ENCODE data around the gene LRP8. TPM values are rescaled to one million over a fixed set of nuclear protein-coding genes. Genes with fewer than 3 reads are reported as not detected.

The LRP8 gene
- total and polyA plus RNA-seq, 5 donors from 2014 or later = 1.0 to 23.7 (median 2.5) TPM

DNA sequence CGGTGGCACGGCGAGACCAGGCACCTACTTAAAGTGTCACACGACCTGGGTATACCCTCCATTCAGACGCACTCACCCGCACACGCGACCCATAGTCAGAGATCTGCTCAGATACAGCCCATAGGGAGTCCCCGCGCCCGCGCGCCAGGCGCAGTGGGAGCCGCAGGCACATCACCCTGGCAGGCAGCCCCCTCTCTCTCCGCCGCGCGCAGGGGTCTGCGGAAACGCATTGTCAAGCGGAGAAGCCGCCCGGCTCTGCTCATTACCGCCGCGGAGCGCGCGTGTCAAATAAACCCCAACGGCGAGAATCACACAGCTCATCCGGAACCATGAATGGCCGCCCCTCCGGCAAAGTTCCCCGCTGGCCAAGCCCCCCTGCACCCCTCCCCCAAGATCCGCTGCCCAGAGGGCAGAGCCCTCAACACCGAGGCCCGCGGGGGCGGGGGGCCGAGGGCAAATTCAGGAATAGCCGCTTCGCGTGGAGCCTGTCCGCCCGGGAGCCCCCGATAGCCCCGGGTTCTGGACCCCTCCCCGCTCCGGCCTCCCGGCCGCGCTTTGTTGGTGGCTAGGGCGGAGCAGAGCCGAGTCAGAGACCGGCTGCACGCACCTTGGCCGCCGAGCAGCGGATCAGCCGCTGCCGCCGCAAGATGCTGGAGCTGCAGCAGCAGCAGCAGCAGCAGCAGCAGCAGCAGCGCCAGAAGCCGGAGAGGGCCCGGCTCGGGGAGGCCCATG lies 522 bp downstream of the LRP8 start:
- ATAC-seq (ENCODE audit: low read depth in 2 of 2) = no peak
- H3K27ac ChIP-seq (ENCODE audit: insufficient read depth, low read length, poor library complexity, severe bottlenecking) = peak overlapping the region; percentile 60
- H3K9me3 Mint-ChIP-seq = no peaks in the 10 kb centered on the region
- peak; percentile 35 to 71 (median 57) for DNase-seq
- H3K27me3 Mint-ChIP-seq = no peaks in the 10 kb centered on the region
- peak overlapping the region; percentile 43 to 89 (median 87) for H3K27ac Mint-ChIP-seq
- H3K36me3 Mint-ChIP-seq = peaks cover 5% of the 10 kb centered on the region
- H3K4me3 Mint-ChIP-seq = peak overlapping the region; percentile 90 to 98 (median 94)
- peaks cover under 1% of the 10 kb centered on the region for H3K36me3 ChIP-seq (ENCODE audit: control insufficient read depth, insufficient read depth, low read length)
- peaks cover 26% of the 10 kb centered on the region for H3K4me1 ChIP-seq (ENCODE audit: control insufficient read depth, insufficient read depth, low read length, poor library complexity, severe bottlenecking)
- no peaks in the 10 kb centered on the region for H3K27me3 ChIP-seq (ENCODE audit: control insufficient read depth, insufficient read depth, low read length)
- peaks cover 12 to 31% (median 20%) of the 10 kb centered on the region in 4 donors for H3K4me1 Mint-ChIP-seq
- H3K9me3 ChIP-seq (ENCODE audit: control insufficient read depth in 2 of 2, low read length in 2 of 2) = no peaks in the 10 kb centered on the region
- peak overlapping the region; percentile 65 for H3K4me3 ChIP-seq (ENCODE audit: low read depth, low read length)

DNA sequence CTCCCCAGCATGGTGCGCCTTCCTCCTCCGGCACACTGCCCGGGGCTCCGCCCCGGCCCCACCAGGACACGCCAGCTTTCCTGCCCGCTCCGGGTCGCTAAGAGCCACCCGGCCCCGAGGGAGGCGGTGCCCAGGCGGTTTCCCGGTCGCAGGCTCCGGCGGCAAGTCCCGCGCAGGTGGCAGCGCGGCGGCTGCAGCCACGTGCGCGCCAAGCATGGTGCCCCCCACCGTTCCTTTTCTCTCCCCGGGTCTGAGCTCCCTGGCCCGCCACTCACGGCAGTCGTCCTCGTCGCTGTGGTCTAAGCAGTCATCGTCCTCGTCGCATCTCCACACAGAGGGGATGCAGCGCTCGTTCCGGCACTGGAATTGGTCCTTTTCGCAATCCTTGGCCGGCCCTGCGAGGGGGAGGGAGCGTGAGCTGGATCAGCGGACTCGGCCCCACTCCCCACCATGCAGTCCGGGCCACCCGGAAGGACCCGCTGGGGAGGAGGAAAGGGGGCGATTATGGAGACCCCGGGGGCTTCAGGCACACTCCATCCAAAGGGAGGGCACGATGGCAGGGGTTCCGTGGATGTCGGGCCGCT lies 1.2 kb downstream of the LRP8 start:
- Mint-ChIP-seq H3K9me3 (no peaks in the 10 kb centered on the region), H3K27me3 (no peaks in the 10 kb centered on the region), H3K4me3 (peak overlapping the region; percentile 90 to 98 (median 94)), H3K36me3 (peaks cover 8% of the 10 kb centered on the region), H3K4me1 (peaks cover 12 to 34% (median 20%) of the 10 kb centered on the region in 4 donors), H3K27ac (peak overlapping the region; percentile 43 to 93 (median 89))
- no peak for DNase-seq
- H3K27ac ChIP-seq (ENCODE audit: insufficient read depth, low read length, poor library complexity, severe bottlenecking) = peak overlapping the region; percentile 82
- H3K27me3 ChIP-seq (ENCODE audit: control insufficient read depth, insufficient read depth, low read length) = no peaks in the 10 kb centered on the region
- peaks cover 2% of the 10 kb centered on the region for H3K36me3 ChIP-seq (ENCODE audit: control insufficient read depth, insufficient read depth, low read length)
- peaks cover 26% of the 10 kb centered on the region for H3K4me1 ChIP-seq (ENCODE audit: control insufficient read depth, insufficient read depth, low read length, poor library complexity, severe bottlenecking)
- peak overlapping the region; percentile 65 for H3K4me3 ChIP-seq (ENCODE audit: low read depth, low read length)
- peak in 1 of 2 donors; percentile 1 for ATAC-seq (ENCODE audit: low read depth in 2 of 2)
- no peaks in the 10 kb centered on the region for H3K9me3 ChIP-seq (ENCODE audit: control insufficient read depth in 2 of 2, low read length in 2 of 2)

DNA sequence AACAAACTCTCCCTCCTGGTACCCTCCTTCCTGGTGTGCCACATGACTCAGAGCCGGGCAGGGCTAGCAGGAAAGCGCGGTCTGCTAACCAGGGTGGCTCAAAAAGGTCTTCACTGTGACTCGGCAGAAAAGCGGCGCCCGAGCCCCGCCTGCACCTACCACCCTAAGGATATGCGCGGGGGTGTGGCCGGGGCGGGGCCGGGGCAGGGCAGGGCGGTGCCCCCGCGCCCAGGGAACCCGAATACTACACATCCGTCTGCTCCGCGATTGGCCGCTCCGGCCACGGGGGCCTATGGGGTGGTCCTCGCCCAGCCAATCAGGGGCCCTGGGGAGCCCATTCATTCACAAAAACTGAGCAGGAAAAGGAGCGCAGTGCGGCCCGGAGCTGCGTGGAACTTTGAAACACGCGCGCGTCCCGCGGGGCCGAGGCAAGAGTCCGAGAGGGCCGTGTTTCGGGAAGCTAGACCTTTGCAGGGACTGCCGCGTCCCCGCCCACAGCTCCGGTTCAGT lies 1.7 kb downstream of the LRP8 start:
- ATAC-seq (ENCODE audit: low read depth in 2 of 2) (peak; percentile 89 to 91), DNase-seq (peak; percentile 89 to 98 (median 90))
- Histone ChIP-seq H3K27ac (ENCODE audit: insufficient read depth, low read length, poor library complexity, severe bottlenecking) (peak overlapping the region; percentile 82), H3K4me3 (ENCODE audit: low read depth, low read length) (peak overlapping the region; percentile 65), H3K9me3 (ENCODE audit: control insufficient read depth in 2 of 2, low read length in 2 of 2) (no peaks in the 10 kb centered on the region), H3K27me3 (ENCODE audit: control insufficient read depth, insufficient read depth, low read length) (no peaks in the 10 kb centered on the region), H3K4me1 (ENCODE audit: control insufficient read depth, insufficient read depth, low read length, poor library complexity, severe bottlenecking) (peaks cover 26% of the 10 kb centered on the region), H3K36me3 (ENCODE audit: control insufficient read depth, insufficient read depth, low read length) (peaks cover 4% of the 10 kb centered on the region)
- Mint-ChIP-seq H3K36me3 (peaks cover 8% of the 10 kb centered on the region), H3K4me1 (peaks cover 12 to 34% (median 20%) of the 10 kb centered on the region in 4 donors), H3K27me3 (no peaks in the 10 kb centered on the region), H3K4me3 (peak overlapping the region; percentile 90 to 98 (median 94)), H3K27ac (peak overlapping the region; percentile 88 to 93 (median 91)), H3K9me3 (no peaks in the 10 kb centered on the region)

DNA sequence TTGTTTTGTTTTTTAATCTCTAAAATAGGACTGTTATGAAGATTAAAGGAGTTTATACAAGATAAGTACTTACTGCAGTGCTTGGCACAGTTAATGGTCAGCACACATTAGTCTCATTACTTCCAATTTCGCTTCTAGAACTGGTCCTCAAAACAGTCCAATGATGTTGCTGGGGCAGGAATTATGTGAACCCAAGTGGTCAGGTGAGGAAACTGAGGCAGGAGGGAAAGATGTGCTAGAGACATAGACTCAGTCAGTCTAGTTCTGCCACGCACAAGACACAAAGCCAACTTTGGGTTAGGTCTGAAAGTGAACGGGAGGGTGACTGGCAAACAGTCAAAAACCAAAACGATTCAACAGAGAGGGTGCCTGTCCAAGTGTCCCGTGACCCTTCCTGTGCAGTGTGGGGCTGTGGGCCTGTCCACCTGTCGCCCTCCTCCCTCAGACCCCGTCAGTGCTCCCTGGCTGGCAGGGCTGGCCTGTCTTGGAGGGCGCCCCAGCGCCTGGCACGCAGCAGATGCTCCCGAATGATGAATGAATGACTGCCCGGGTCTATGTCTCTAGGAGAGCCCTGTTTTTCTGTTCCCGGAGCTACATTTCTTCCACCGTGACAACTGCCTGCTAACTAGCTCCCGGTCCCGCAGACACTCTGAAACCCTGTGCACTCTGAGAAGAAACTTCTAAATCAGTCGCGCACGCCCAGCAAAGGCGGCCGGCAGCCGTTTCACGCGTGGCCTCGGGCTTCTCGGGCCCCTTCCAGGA lies 2.4 kb downstream of the LRP8 start:
- ATAC-seq (ENCODE audit: low read depth in 2 of 2) (no peak), DNase-seq (peak in 1 of 3 donors; percentile 12)
- Mint-ChIP-seq H3K27ac (peak overlapping the region; percentile 88 to 93 (median 91)), H3K9me3 (no peaks in the 10 kb centered on the region), H3K36me3 (peaks cover 8% of the 10 kb centered on the region), H3K27me3 (no peaks in the 10 kb centered on the region), H3K4me3 (peak overlapping the region; percentile 90 to 98 (median 94)), H3K4me1 (peaks cover 10 to 34% (median 18%) of the 10 kb centered on the region in 4 donors)
- Histone ChIP-seq H3K4me3 (ENCODE audit: low read depth, low read length) (peak overlapping the region; percentile 55), H3K27me3 (ENCODE audit: control insufficient read depth, insufficient read depth, low read length) (no peaks in the 10 kb centered on the region), H3K4me1 (ENCODE audit: control insufficient read depth, insufficient read depth, low read length, poor library complexity, severe bottlenecking) (peaks cover 26% of the 10 kb centered on the region), H3K36me3 (ENCODE audit: control insufficient read depth, insufficient read depth, low read length) (peaks cover 9% of the 10 kb centered on the region), H3K27ac (ENCODE audit: insufficient read depth, low read length, poor library complexity, severe bottlenecking) (peak overlapping the region; percentile 82), H3K9me3 (ENCODE audit: control insufficient read depth in 2 of 2, low read length in 2 of 2) (no peaks in the 10 kb centered on the region)

DNA sequence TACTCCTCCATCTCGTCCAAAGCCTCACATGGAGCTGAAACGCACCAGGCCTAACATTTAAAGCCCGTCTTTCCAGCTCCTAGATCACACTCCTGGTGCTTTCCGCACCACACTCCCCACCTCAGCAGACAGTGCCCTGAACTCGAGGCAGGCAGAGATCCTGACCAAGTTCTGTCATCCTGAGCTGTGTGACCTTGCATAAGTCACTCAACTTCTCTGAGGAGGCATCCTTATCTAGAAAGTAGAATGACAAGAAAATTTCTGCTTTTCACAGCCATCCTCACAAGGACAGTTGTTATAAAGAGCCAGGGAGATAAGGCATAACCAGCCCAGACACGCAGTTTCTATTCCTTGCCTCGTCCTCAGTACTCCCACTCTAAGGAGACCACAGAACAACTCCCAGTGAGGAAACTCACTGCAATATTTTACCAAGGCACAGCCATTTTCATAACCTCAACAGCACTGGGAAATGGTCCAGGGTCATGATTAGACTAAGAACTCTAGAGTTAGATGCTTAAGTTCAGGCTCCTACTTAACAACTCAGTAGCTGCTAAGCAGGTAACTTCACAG lies 3.1 kb downstream of the LRP8 start:
- Mint-ChIP-seq H3K4me1 (peaks cover 10 to 34% (median 18%) of the 10 kb centered on the region in 4 donors), H3K27ac (peak overlapping the region in 2 of 3 donors; percentile 24 to 88), H3K9me3 (no peaks in the 10 kb centered on the region), H3K36me3 (peaks cover 8% of the 10 kb centered on the region), H3K27me3 (no peaks in the 10 kb centered on the region), H3K4me3 (peak overlapping the region; percentile 83 to 94 (median 92))
- Histone ChIP-seq H3K27me3 (ENCODE audit: control insufficient read depth, insufficient read depth, low read length) (no peaks in the 10 kb centered on the region), H3K27ac (ENCODE audit: insufficient read depth, low read length, poor library complexity, severe bottlenecking) (no peak overlapping the region), H3K9me3 (ENCODE audit: control insufficient read depth in 2 of 2, low read length in 2 of 2) (no peaks in the 10 kb centered on the region), H3K36me3 (ENCODE audit: control insufficient read depth, insufficient read depth, low read length) (peaks cover 9% of the 10 kb centered on the region), H3K4me3 (ENCODE audit: low read depth, low read length) (no peak overlapping the region), H3K4me1 (ENCODE audit: control insufficient read depth, insufficient read depth, low read length, poor library complexity, severe bottlenecking) (peaks cover 26% of the 10 kb centered on the region)
- ATAC-seq (ENCODE audit: low read depth in 2 of 2) (no peak), DNase-seq (no peak)

DNA sequence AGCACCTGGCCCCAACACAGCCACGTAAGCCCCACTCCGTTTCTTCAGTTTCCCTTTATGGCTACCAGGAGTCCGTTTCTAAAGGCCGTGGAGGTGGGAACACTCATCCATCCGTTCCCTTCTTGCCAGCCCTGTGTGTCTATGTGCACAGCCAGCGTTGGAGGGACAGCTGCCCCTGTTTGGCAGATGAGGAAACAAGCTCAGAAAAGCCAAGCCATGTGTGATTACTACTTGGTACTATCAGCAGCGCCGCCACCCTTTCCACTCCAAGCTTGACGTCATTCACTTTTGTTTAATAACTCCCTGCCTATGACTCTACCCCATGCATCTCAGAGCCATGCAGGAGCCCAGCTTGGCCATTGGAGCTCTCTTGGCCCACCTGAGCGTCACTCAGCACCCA lies 3.5 kb downstream of the LRP8 start:
- Mint-ChIP-seq H3K27me3 (no peaks in the 10 kb centered on the region), H3K4me3 (peak overlapping the region in 3 of 4 donors; percentile 26 to 90 (median 83)), H3K9me3 (no peaks in the 10 kb centered on the region), H3K27ac (peak overlapping the region in 2 of 3 donors; percentile 39 to 88), H3K4me1 (peaks cover 10 to 34% (median 18%) of the 10 kb centered on the region in 4 donors), H3K36me3 (peaks cover 8% of the 10 kb centered on the region)
- Histone ChIP-seq H3K4me1 (ENCODE audit: control insufficient read depth, insufficient read depth, low read length, poor library complexity, severe bottlenecking) (peaks cover 26% of the 10 kb centered on the region), H3K4me3 (ENCODE audit: low read depth, low read length) (no peak overlapping the region), H3K9me3 (ENCODE audit: control insufficient read depth in 2 of 2, low read length in 2 of 2) (no peaks in the 10 kb centered on the region), H3K27me3 (ENCODE audit: control insufficient read depth, insufficient read depth, low read length) (no peaks in the 10 kb centered on the region), H3K27ac (ENCODE audit: insufficient read depth, low read length, poor library complexity, severe bottlenecking) (no peak overlapping the region), H3K36me3 (ENCODE audit: control insufficient read depth, insufficient read depth, low read length) (peaks cover 9% of the 10 kb centered on the region)
- ATAC-seq (ENCODE audit: low read depth in 2 of 2) (no peak), DNase-seq (no peak)

DNA sequence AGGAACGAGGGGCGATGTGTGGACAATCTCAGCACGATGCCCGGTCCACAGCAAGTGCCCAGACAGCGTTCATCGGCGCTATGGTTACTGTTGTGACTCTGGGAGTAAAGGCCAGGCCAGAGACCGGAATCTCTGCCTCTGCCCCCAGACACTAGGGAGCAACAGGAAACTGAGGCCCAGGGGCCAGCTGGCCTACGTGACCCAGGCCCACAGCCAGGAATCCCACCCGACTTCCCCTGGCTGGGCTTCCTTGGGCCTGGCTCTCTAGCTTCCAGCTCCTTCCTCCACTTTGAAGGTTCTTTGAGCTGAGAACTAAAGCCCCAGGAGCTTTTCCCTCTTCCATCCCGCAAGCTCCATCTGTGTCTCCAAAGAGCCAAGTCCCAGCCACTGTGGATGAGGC lies 4.6 kb downstream of the LRP8 start:
- Mint-ChIP-seq H3K4me3 (peak overlapping the region in 1 of 4 donors; percentile 73), H3K4me1 (peaks cover 12 to 33% (median 17%) of the 10 kb centered on the region in 4 donors), H3K27me3 (no peaks in the 10 kb centered on the region), H3K9me3 (no peaks in the 10 kb centered on the region), H3K27ac (peak overlapping the region in 1 of 3 donors; percentile 20), H3K36me3 (peaks cover 8% of the 10 kb centered on the region)
- H3K4me1 ChIP-seq (ENCODE audit: control insufficient read depth, insufficient read depth, low read length, poor library complexity, severe bottlenecking) = peaks cover 24% of the 10 kb centered on the region
- no peaks in the 10 kb centered on the region for H3K27me3 ChIP-seq (ENCODE audit: control insufficient read depth, insufficient read depth, low read length)
- ATAC-seq (ENCODE audit: low read depth in 2 of 2) (no peak), DNase-seq (no peak)
- no peak overlapping the region for H3K4me3 ChIP-seq (ENCODE audit: low read depth, low read length)
- H3K27ac ChIP-seq (ENCODE audit: insufficient read depth, low read length, poor library complexity, severe bottlenecking) = no peak overlapping the region
- no peaks in the 10 kb centered on the region for H3K9me3 ChIP-seq (ENCODE audit: control insufficient read depth in 2 of 2, low read length in 2 of 2)
- peaks cover 9% of the 10 kb centered on the region for H3K36me3 ChIP-seq (ENCODE audit: control insufficient read depth, insufficient read depth, low read length)

All from CD4-positive, CD25-positive, alpha-beta regulatory T cell (primary cell).